HepG2 (cell line): Measurements from ENCODE around the gene SFTPB. TPM values are rescaled to one million over a fixed set of nuclear protein-coding genes. Genes with fewer than 3 reads are reported as not detected.

Source experiments
- ATAC-seq: fragments of 200-7000 bp; cut with Tn5 transposase; 3 replicates; pipeline ENCODE4 v1.9.1; 2020; ENCODE audit warnings: mild to moderate bottlenecking, moderate library complexity
- BruUV-seq: library from RNA; stranded (reverse); fragments of 400-500 nt; replicated peaks from 2 replicates; lab custom pipeline; 2021; lab: Mats Ljungman, UMichigan
- CTCF ChIA-PET: fragments of 300-600 bp; formaldehyde crosslinking; extraction: SDS; loops from one replicate; lab custom pipeline; 2021; ENCODE audit warnings: low total read pairs, inconsistent platforms, low intra/inter-chr PET ratio; lab: Yijun Ruan, JAX
- POLR2A ChIA-PET: fragments of 350-600 bp; sonication (Branson Sonifier 250); formaldehyde crosslinking; loops from one replicate; lab custom pipeline; 2020; ENCODE audit warnings: antibody characterized with exemption, inconsistent platforms; lab: Yijun Ruan, JAX
- DNase-seq: peaks from one replicate; pipeline ENCODE4 v3.0.0-alpha.2; 2015; ENCODE audit warnings: low spot score
- FAIRE-seq: peaks from 3 replicates; lab custom pipeline; 2011; peaks lifted over from hg19 to GRCh38; lab: Jason Lieb, UNC
- H2AFZ ChIP-seq: one replicate; pipeline ENCODE4 v1.6.1; 2011; ENCODE audit warnings: low read length, inconsistent platforms
- H3K27ac ChIP-seq: fragments of 300-600 bp; 3 replicates; pipeline ENCODE4 v1.8.0; 2011; ENCODE audit warnings: mixed run types, mild to moderate bottlenecking, mixed read lengths, low read length, inconsistent platforms; ENCODE audit not compliant: insufficient read depth; ENCODE audit errors: extremely low read length
- H3K27me3 ChIP-seq, 2 experiments: fragments of 200-600 bp in 1 of 2; 2 replicates in 1 of 2; 3 replicates in 1 of 2; pipeline versions ENCODE4 v1.6.0 to v1.8.0; 2011; ENCODE audit warnings: low read length in 2 of 2, mild to moderate bottlenecking in 2 of 2, moderate library complexity in 2 of 2, inconsistent platforms in 1 of 2; ENCODE audit not compliant: insufficient read depth in 2 of 2, control insufficient read depth in 1 of 2
- H3K36me3 ChIP-seq, 2 experiments: fragments of 200-600 bp in 1 of 2; replicated peaks in 1 of 2; 2 replicates in 1 of 2; 3 replicates in 1 of 2; pipeline versions ENCODE4 v1.5.1 to v1.8.0; 2011; ENCODE audit warnings: low read length in 2 of 2, inconsistent platforms in 1 of 2; ENCODE audit not compliant: insufficient read depth in 2 of 2, control insufficient read depth in 1 of 2
- H3K4me1 ChIP-seq: 2 replicates; pipeline ENCODE4 v1.5.1; 2012; ENCODE audit warnings: low read length, inconsistent platforms; ENCODE audit not compliant: insufficient read depth
- H3K4me2 ChIP-seq: 2 replicates; pipeline ENCODE4 v1.6.0; 2011; ENCODE audit warnings: low read depth, low read length, inconsistent platforms
- H3K4me3 ChIP-seq, 3 experiments: fragments of 200-600 bp in 1 of 3; sonication (generic), shearing (Covaris generic) in 1 of 3; replicated peaks in 1 of 3; 2 replicates each; pipeline ENCODE4 v1.5.1; 2011 to 2016; ENCODE audit warnings: low read length in 3 of 3, inconsistent platforms in 2 of 3, low read depth in 2 of 3, mild to moderate bottlenecking in 2 of 3, control low read depth in 1 of 3, mixed read lengths in 1 of 3; ENCODE audit not compliant: insufficient read depth in 1 of 3
- H3K79me2 ChIP-seq: one replicate; pipeline ENCODE4 v1.6.1; 2011; ENCODE audit warnings: low read length, inconsistent platforms; ENCODE audit not compliant: insufficient read depth
- H3K9ac ChIP-seq: 2 replicates; pipeline ENCODE4 v1.6.0; 2011; ENCODE audit warnings: mild to moderate bottlenecking, low read depth, low read length, inconsistent platforms; ENCODE audit not compliant: insufficient read depth
- H3K9me3 ChIP-seq: 2 replicates; pipeline ENCODE4 v1.5.1; 2012; ENCODE audit warnings: mild to moderate bottlenecking, low read length
- H4K20me1 ChIP-seq: 2 replicates; pipeline ENCODE4 v1.6.0; 2011; ENCODE audit warnings: inconsistent platforms, mild to moderate bottlenecking, low read length, moderate library complexity; ENCODE audit not compliant: insufficient read depth
- CTCF ChIP-seq: sonication (generic); formaldehyde crosslinking; IDR thresholded peaks from 2 replicates; pipeline ENCODE4 v1.5.0; 2020; ENCODE audit warnings: mild to moderate bottlenecking, missing genetic modification reagents, moderate library complexity
- HNRNPK ChIP-seq: fragments of 200-400 bp; formaldehyde crosslinking; IDR thresholded peaks from 2 replicates; pipeline ENCODE4 v1.6.1; 2018; ENCODE audit warnings: low read length, low read depth, moderate library complexity, mild to moderate bottlenecking; ENCODE audit not compliant: poor library complexity, severe bottlenecking
- KLF13 ChIP-seq: sonication (generic); formaldehyde crosslinking; IDR thresholded peaks from 2 replicates; pipeline ENCODE4 v1.4.0; 2020; ENCODE audit warnings: mild to moderate bottlenecking, missing genetic modification reagents
- MLX ChIP-seq: IDR thresholded peaks from 2 replicates; pipeline ENCODE4 v1.6.1; 2016
- MZF1 ChIP-seq: sonication (generic); formaldehyde crosslinking; IDR thresholded peaks from 2 replicates; pipeline ENCODE4 v1.8.1; 2023; ENCODE audit warnings: mild to moderate bottlenecking, missing genetic modification reagents, borderline replicate concordance
- NFAT5 ChIP-seq: sonication (generic); formaldehyde crosslinking; IDR thresholded peaks from 2 replicates; pipeline ENCODE4 v1.4.0; 2020; ENCODE audit warnings: missing genetic modification reagents
- THAP11 ChIP-seq: IDR thresholded peaks from 2 replicates; pipeline ENCODE4 v1.6.1; 2016; ENCODE audit warnings: missing biosample characterization, missing genetic modification reagents
- ZFP36 ChIP-seq: fragments of 150-350 bp; IDR thresholded peaks from 2 replicates; pipeline ENCODE4 v1.6.1; 2018; ENCODE audit warnings: borderline replicate concordance, low read length, low read depth; ENCODE audit not compliant: partially characterized antibody
- ZNF326 ChIP-seq: sonication (generic); formaldehyde crosslinking; IDR thresholded peaks from 2 replicates; pipeline ENCODE4 v1.4.0; 2020; ENCODE audit warnings: missing genetic modification reagents, borderline replicate concordance
- ZNF816 ChIP-seq: sonication (generic); formaldehyde crosslinking; IDR thresholded peaks from 2 replicates; pipeline ENCODE4 v1.8.0; 2022; ENCODE audit warnings: missing genetic modification reagents, mild to moderate bottlenecking, borderline replicate concordance
- ZSCAN30 ChIP-seq: sonication (generic); formaldehyde crosslinking; IDR thresholded peaks from 2 replicates; pipeline ENCODE4 v1.5.0; 2020; ENCODE audit warnings: mild to moderate bottlenecking, missing genetic modification reagents
- WGBS: methylation state at CpG from one replicate; pipeline ENCODE4 v1.1.6; 2017; ENCODE audit warnings: low lambda C conversion rate; 5-methylcytosine and 5-hydroxymethylcytosine counted together
- in situ Hi-C: cut with HindIII; loops from 2 replicates; pipeline ENCODE4 v1.10.0; 2017; ENCODE audit warnings: low pct_unique_long_range_greater_than_20kb; ENCODE audit not compliant: extremely low pct_ligation_motif_present
- intact Hi-C: fragments of 100-400 bp; cut with micrococcal nuclease; formaldehyde crosslinking; loops from one replicate; pipeline ENCODE4 v1.10.0; 2022; ENCODE audit not compliant: unreplicated experiment
- polyA plus RNA-seq, 8 experiments: library from polyadenylated mRNA; depleted of rRNA in 3 of 8; stranded (reverse) in 7 of 8; unstranded in 1 of 8; fragments of >200 nt; fragmentation: Illumina TruSeq in 4 of 8; extraction: Trizol in 4 of 8; gene quantifications; 2 replicates each; pipeline versions ENCODE4 v1.2.1 to v1.2.3, GENCODE V29; 2011 to 2016; ENCODE audit warnings: low read depth in 4 of 8, missing spikeins in 1 of 8, mixed read lengths in 1 of 8; ENCODE audit not compliant: insufficient read depth in 1 of 8
- total RNA-seq, 5 experiments: library from RNA; depleted of rRNA; stranded (reverse); fragments of >200 nt; fragmentation: Illumina TruSeq; extraction: Trizol; gene quantifications; 2 replicates each; pipeline ENCODE4 v1.2.3, GENCODE V29; 2016; ENCODE audit warnings: low read depth in 1 of 5

SFTPB gene
- total and polyA plus RNA-seq, 2 of the 13 experiments (the other 11 are each of a cell fraction or from before 2014, with no cell fraction given), result not detected

- intact Hi-C loops, result no loop called here
- 95% methylated on average over 4 of the region's 4 CpGs for WGBS
- Histone ChIP-seq H3K9ac (no peak overlapping the region), H3K36me3 (peaks cover 45 to 88% of the 10 kb centered on the region in 2 experiments), H3K4me3 (no peak overlapping the region), H3K4me1 (no peaks in the 10 kb centered on the region)
- POLR2A ChIA-PET, result no interaction called here
- TF ChIP-seq ZNF326 (CRISPR knock-in tag) (no peak), CTCF (no peak), ZNF816 (CRISPR knock-in tag) (no peak), ZFP36 (no peak), NFAT5 (CRISPR knock-in tag) (no peak), MZF1 (CRISPR knock-in tag) (no peak), KLF13 (CRISPR knock-in tag) (no peak), HNRNPK (no peak), THAP11 (CRISPR knock-in tag) (no peak), MLX (CRISPR knock-in tag) (no peak), ZSCAN30 (CRISPR knock-in tag) (no peak)
- TF ChIP-seq, all 625 proteins: peak for 0
- H3K27ac ChIP-seq, result no peak overlapping the region
- H3K9me3 ChIP-seq, result no peaks in the 10 kb centered on the region
- no peak overlapping the region for H3K4me2 ChIP-seq
- DNase-seq (no peak), ATAC-seq (no peak), FAIRE-seq (no peak)
- no TSS peak for BruUV-seq
- peaks cover 8% of the 10 kb centered on the region for H3K79me2 ChIP-seq
- in situ Hi-C loops, result no loop called here
- CTCF ChIA-PET, result no interaction called here
- H4K20me1 ChIP-seq, result peaks cover 10% of the 10 kb centered on the region
- H3K27me3 ChIP-seq, result no peaks in the 10 kb centered on the region
- H2AFZ ChIP-seq, result no peak overlapping the region
Measured at GRCh38 chr2:85635636-85636035, 32.4 kb downstream of the SFTPB start.
